ENCODE measurements around the gene TEP1. TPM values are rescaled to one million over a fixed set of nuclear protein-coding genes. Genes with fewer than 3 reads are reported as not detected.
"Not testable (repeated sequence)": the region's sequence is repeated elsewhere in the genome, so short reads cannot be mapped to it uniquely, and the experiment has no call there.

The TEP1 gene
- total RNA-seq, 2 donors from 2014 or later, result 6.9 to 11.9 TPM

DNA sequence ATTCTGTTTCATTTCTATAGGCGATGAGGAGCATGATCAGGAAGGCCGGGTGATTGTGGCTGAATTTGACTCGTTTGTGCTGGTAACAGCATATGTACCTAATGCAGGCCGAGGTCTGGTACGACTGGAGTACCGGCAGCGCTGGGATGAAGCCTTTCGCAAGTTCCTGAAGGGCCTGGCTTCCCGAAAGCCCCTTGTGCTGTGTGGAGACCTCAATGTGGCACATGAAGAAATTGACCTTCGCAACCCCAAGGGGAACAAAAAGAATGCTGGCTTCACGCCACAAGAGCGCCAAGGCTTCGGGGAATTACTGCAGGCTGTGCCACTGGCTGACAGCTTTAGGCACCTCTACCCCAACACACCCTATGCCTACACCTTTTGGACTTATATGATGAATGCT is 43.7 kb upstream of the TEP1 start:
- Histone ChIP-seq H3K27me3 (no peaks in the 10 kb centered on the region), H3K4me3 (no peak overlapping the region), H3K27ac (no peak overlapping the region), H3K9me3 (no peaks in the 10 kb centered on the region), H3K36me3 (peaks cover 41% of the 10 kb centered on the region), H3K4me1 (peaks cover 0 to 59% of the 10 kb centered on the region in 2 donors)
- DNase-seq (ENCODE audit: low spot score), result no peak
- TF ChIP-seq, protein P1, sequence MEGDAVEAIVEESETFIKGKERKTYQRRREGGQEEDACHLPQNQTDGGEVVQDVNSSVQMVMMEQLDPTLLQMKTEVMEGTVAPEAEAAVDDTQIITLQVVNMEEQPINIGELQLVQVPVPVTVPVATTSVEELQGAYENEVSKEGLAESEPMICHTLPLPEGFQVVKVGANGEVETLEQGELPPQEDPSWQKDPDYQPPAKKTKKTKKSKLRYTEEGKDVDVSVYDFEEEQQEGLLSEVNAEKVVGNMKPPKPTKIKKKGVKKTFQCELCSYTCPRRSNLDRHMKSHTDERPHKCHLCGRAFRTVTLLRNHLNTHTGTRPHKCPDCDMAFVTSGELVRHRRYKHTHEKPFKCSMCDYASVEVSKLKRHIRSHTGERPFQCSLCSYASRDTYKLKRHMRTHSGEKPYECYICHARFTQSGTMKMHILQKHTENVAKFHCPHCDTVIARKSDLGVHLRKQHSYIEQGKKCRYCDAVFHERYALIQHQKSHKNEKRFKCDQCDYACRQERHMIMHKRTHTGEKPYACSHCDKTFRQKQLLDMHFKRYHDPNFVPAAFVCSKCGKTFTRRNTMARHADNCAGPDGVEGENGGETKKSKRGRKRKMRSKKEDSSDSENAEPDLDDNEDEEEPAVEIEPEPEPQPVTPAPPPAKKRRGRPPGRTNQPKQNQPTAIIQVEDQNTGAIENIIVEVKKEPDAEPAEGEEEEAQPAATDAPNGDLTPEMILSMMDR (IDR thresholded peaks at IDR 0.05), result no peak

DNA sequence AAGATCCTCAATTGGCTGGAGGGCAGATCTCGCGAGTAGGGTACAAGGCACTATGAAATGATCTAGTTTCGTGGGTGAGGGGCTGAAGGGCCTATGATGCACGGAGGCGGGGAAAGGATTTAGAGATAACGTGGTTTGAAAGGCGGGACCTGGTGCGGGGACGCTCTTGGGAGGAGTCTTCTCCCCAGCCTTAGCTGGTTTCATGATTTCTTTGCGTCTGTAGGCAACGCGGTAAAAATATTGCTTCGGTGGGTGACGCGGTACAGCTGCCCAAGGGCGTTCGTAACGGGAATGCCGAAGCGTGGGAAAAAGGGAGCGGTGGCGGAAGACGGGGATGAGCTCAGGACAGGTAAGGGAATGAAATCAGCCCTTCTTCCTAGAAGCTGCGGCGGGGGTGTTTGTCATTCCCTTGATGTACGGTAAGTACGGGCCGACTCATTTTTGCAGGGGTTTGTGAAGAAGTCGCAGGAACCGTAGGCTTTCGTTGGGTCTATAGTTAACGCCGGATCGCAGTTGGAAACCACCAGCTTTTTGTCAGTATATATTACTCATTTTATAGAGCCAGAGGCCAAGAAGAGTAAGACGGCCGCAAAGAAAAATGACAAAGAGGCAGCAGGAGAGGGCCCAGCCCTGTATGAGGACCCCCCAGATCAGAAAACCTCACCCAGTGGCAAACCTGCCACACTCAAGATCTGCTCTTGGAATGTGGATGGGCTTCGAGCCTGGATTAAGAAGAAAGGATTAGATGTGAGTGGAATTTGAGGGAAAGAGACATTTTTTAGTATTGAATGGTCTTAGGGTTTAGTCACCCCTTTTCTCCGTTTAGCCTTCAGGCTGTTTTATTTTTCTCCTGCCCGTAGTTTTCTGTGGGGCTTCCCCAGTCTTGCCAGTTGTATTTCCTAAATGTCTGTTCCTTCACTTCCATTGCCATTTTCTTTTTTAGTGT is 42.3 kb upstream of the TEP1 start:
- H3K36me3 ChIP-seq, result peaks cover 55% of the 10 kb centered on the region
- peaks cover 0 to 56% of the 10 kb centered on the region in 2 donors for H3K4me1 ChIP-seq
- peak; percentile 69 for DNase-seq (ENCODE audit: low spot score)
- no peaks in the 10 kb centered on the region for H3K27me3 ChIP-seq
- H3K27ac ChIP-seq, result peak overlapping the region; percentile 92 to 94
- TF ChIP-seq, protein P1 (IDR thresholded peaks at IDR 0.05), result no peak
- H3K9me3 ChIP-seq, result no peaks in the 10 kb centered on the region
- H3K4me3 ChIP-seq, result peak overlapping the region; percentile 66 to 81

DNA sequence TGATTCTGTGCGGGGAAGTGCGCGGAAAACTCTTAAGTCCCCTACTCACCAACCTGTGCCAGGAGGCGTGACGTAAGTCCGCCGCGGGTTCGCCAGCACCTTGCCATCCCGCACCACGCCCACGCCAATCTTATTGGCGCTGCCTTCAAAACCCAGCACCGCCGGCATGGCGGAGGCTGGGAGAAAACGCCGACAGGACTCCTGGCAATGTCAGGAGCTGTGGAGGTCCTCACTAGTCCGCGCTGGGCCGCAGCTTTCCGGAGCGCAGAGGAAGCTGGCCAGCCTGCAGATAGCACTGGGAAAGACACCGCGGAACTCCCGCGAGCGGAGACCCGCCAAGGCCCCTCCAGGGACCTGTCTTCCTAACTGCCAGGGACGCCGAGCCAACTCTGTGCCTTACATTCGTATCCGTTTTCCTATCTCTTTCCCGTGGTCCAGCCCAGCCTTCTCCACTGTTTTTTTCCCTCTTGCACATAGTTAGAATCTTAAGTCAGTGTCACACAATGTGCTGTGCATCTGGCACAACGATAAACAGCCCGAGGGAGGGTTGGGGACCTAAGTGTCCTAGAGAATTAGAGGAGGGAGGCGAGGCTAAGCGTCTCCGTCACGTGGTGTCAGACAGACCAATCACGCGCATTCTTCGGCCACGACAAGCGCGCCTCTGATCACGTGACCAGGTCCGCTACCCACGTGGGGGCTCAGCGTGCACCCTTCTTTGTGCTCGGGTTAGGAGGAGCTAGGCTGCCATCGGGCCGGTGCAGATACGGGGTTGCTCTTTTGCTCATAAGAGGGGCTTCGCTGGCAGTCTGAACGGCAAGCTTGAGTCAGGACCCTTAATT is 41.4 kb upstream of the TEP1 start, which contains the start of the genes APEX1 and OSGEP:
TSS of gene APEX1 (plus strand) at position 711 of the 839 bp plus-strand sequence. CDS start 420 bp downstream, outside the sequence.
TSS of gene OSGEP (minus strand) at position 297 of the 839 bp plus-strand sequence. CDS start at position 168, 129 bp downstream.
- Histone ChIP-seq H3K4me1 (peaks cover 0 to 47% of the 10 kb centered on the region in 2 donors), H3K36me3 (peaks cover 59% of the 10 kb centered on the region)

DNA sequence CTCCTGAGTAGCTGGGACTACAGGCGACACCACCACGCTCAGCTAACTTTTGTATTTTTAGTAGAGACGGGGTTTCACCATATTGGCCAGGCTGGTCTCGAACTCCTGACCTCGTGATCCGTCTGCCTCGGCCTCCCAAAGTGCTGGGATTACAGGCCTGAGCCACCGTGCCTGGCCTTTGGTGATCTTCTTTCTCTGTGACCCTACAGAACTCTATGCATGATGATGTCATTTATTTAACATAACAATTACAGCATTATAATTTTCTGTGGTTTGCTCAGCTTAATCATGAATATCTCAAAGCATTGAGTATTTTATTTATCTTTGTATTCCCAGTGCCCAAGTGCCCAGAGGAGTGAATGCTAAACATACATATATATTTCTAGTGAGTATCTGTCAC is 39.5 kb upstream of the TEP1 start:
- not testable (repeated sequence) for H3K4me3 ChIP-seq; DNase-seq (ENCODE audit: low spot score); H3K27me3 ChIP-seq; H3K9me3 ChIP-seq; H3K27ac ChIP-seq
- peaks cover 0 to 33% of the 10 kb centered on the region in 2 donors for H3K4me1 ChIP-seq
- H3K36me3 ChIP-seq, result peaks cover 59% of the 10 kb centered on the region

More for the DNA sequence above, 41.4 kb upstream of the TEP1 start, which contains the start of the genes APEX1 and OSGEP:
- Histone ChIP-seq H3K27me3 (no peaks in the 10 kb centered on the region), H3K27ac (peak within 1 kb of the TSS; percentile 92 to 94), H3K4me3 (peak within 1 kb of the TSS; percentile 66 to 81), H3K9me3 (no peaks in the 10 kb centered on the region)
- DNase-seq (ENCODE audit: low spot score), result peak; percentile 100
- TF ChIP-seq, protein P1 (IDR thresholded peaks at IDR 0.05), result peak in 1 of 2 donors; percentile 30

DNA sequence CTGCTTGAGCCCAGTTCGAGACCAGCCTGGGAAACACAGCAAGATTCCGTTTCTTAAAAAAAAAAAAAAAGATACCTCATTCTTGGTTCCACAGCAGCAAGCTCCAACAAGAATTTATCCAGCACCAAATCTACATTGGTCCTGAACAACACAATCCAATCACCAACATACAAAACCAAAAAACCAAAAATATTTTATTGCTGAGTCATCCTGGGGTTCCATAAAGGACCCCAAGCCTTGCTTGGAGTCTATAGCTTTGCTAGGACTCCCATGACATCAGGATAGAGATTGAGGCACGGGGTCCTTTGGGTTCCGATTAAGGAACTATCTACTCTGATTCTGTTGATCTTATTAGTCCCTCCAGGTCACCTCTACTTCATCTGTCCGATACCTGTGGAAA is 33.6 kb upstream of the TEP1 start:
- Histone ChIP-seq H3K9me3 (no peaks in the 10 kb centered on the region), H3K27ac (no peak overlapping the region), H3K4me1 (no peaks in the 10 kb centered on the region), H3K4me3 (no peak overlapping the region), H3K27me3 (no peaks in the 10 kb centered on the region), H3K36me3 (peaks cover 65% of the 10 kb centered on the region)
- no peak for DNase-seq (ENCODE audit: low spot score)
- TF ChIP-seq, protein P1 (IDR thresholded peaks at IDR 0.05), result no peak

DNA sequence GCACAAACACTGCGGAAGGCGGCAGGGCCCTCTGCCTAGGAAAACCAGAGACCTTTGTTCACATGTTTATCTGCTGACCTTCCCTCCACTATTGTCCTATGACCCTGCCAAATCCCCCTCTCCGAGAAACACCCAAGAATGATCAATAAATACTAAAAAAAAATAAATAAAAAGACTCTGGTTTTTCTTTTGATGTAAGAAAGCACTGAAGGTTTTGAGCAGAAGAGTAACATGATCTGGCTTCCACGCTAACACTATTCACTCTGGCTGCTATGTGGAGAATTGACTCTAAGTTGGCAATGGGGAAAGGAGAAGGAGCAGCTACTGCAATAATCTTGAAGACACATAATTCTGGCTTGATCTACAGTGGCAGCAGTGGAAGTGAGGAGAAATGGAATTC is 30.3 kb upstream of the TEP1 start:
- not testable (repeated sequence) for H3K27me3 ChIP-seq; H3K9me3 ChIP-seq; H3K27ac ChIP-seq; H3K4me3 ChIP-seq; H3K4me1 ChIP-seq; DNase-seq (ENCODE audit: low spot score)
- H3K36me3 ChIP-seq, result peaks cover 33% of the 10 kb centered on the region

Measured in right atrium auricular region (tissue), 2 donors.